ENCODE results near the gene HSPA1A.
"Not testable (repeated sequence)": the region's sequence is repeated elsewhere in the genome, so short reads cannot be mapped to it uniquely, and the experiment has no call there.

The HSPA1A gene

GRCh38 chr6:31784098-31784925 is 31.0 kb upstream of the HSPA1A start:
- no peak for DNase-seq (ENCODE audit: low read depth)
- H3K4me3 ChIP-seq (ENCODE audit: low read depth, low read length): no peak overlapping the region
- TF ChIP-seq MAX (IDR thresholded peaks at IDR 0.05; ENCODE audit: low read depth, low read length) (no peak), CTCF (IDR thresholded peaks at IDR 0.05; ENCODE audit: low read depth, low read length) (no peak), MYC (IDR thresholded peaks at IDR 0.05; ENCODE audit: low read depth, low read length) (no peak), POLR2A (IDR thresholded peaks at IDR 0.05; ENCODE audit: extremely low read depth, insufficient read length) (no peak)

- DNase-seq (ENCODE audit: low read depth): no peak
- no peak overlapping the region for H3K4me3 ChIP-seq (ENCODE audit: low read depth, low read length)
- no peak for TF ChIP-seq POLR2A (IDR thresholded peaks at IDR 0.05; ENCODE audit: extremely low read depth, insufficient read length)
- TF ChIP-seq MAX (IDR thresholded peaks at IDR 0.05; ENCODE audit: low read depth, low read length): no peak
Measured at GRCh38 chr6:31785475-31785874, 29.9 kb upstream of the HSPA1A start.

- no peak overlapping the region for H3K4me3 ChIP-seq (ENCODE audit: low read depth, low read length)
- DNase-seq (ENCODE audit: low read depth): peak; percentile 72
- TF ChIP-seq CTCF (IDR thresholded peaks at IDR 0.05; ENCODE audit: low read depth, low read length) (peak; percentile 92), POLR2A (IDR thresholded peaks at IDR 0.05; ENCODE audit: extremely low read depth, insufficient read length) (no peak)
Measured at GRCh38 chr6:31791324-31792089, 23.8 kb upstream of the HSPA1A start.

GRCh38 chr6:31792090-31792374 is 23.3 kb upstream of the HSPA1A start:
- TF ChIP-seq CTCF (IDR thresholded peaks at IDR 0.05; ENCODE audit: low read depth, low read length) (no peak), MYC (IDR thresholded peaks at IDR 0.05; ENCODE audit: low read depth, low read length) (no peak), MAX (IDR thresholded peaks at IDR 0.05; ENCODE audit: low read depth, low read length) (no peak)
- H3K4me3 ChIP-seq (ENCODE audit: low read depth, low read length): no peak overlapping the region
- no peak for DNase-seq (ENCODE audit: low read depth)

GRCh38 chr6:31792761-31793171 is 22.6 kb upstream of the HSPA1A start:
- DNase-seq (ENCODE audit: low read depth): no peak
- H3K4me3 ChIP-seq (ENCODE audit: low read depth, low read length): no peak overlapping the region
- TF ChIP-seq CTCF (IDR thresholded peaks at IDR 0.05; ENCODE audit: low read depth, low read length): no peak
- no peak for TF ChIP-seq MAX (IDR thresholded peaks at IDR 0.05; ENCODE audit: low read depth, low read length)
- no peak for TF ChIP-seq MYC (IDR thresholded peaks at IDR 0.05; ENCODE audit: low read depth, low read length)
- no peak for TF ChIP-seq POLR2A (IDR thresholded peaks at IDR 0.05; ENCODE audit: extremely low read depth, insufficient read length)

- not testable (repeated sequence) for DNase-seq (ENCODE audit: low read depth)
- peak overlapping the region; percentile 75 for H3K4me3 ChIP-seq (ENCODE audit: low read depth, low read length)
Measured at GRCh38 chr6:31793927-31794245, 21.5 kb upstream of the HSPA1A start.
